Measurements from ENCODE around the gene FXYD6. TPM values are rescaled to one million over a fixed set of nuclear protein-coding genes. Genes with fewer than 3 reads are reported as not detected.

FXYD6 gene
- polyA plus RNA-seq, 2 of the 4 experiments (the other 2 are of a cell fraction) = 0.26 to 0.49 TPM

DNA sequence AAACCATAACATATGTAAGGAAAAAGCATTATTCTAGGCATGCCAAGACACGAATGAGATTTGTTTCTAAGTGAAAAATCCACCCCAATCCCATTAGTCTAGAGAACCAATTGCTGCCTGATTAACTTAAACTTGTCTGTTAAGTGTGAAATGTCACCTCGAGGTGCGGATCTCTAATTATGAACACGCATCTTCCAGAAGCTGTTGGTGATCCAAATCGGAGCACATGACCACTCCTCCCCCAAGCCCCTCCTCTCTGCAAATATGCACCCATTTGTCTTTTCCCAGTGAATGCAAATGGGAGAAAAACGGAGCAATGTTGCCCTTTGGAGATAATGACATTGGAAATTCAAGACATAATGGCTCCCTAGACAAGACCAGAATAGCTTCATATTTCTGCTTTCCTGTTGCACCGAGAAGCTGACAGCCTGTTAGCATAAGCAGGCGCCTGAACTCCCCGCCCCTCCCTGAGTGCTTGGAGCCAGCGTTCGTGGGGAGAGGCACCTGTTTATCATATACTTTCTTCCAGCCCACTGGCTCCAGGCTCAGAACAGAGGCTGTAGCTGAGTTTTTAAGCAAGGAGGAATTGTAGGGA lies 6.0 kb upstream of the FXYD6 start:
- Histone ChIP-seq H3K9me3 (no peaks in the 10 kb centered on the region), H3K4me2 (no peak overlapping the region), H3K4me3 (no peak overlapping the region), H3K4me1 (no peaks in the 10 kb centered on the region), H3K27ac (no peak overlapping the region)
- ATAC-seq (no peak), FAIRE-seq (no peak), DNase-seq (ENCODE audit: low read depth in 1 of 2, low spot score in 1 of 2) (no peak)
- CTCF ChIA-PET = interaction anchor here (1.7 kb wide), 1 partner anchor 64 kb away, joined by 4 read pairs; no protein-coding TSS in a partner anchor
- WGBS (ENCODE audit: missing lambda C conversion rate) = 36% methylated on average over 10 of the region's 11 CpGs
- POLR2A ChIA-PET = interaction anchor here (0.6 kb wide), 1 partner anchor 166 kb away, joined by 3 read pairs; no protein-coding TSS in a partner anchor
- TF ChIP-seq HOXA7 (CRISPR knock-in tag; IDR thresholded peaks at IDR 0.05) (no peak), JUN (IDR thresholded peaks at IDR 0.05) (no peak), PHF8 (IDR thresholded peaks at IDR 0.05; ENCODE audit: borderline replicate concordance, low read depth) (no peak), RNF2 (IDR thresholded peaks at IDR 0.05; ENCODE audit: borderline replicate concordance, low read depth) (no peak)
- TF ChIP-seq, protein P1, sequence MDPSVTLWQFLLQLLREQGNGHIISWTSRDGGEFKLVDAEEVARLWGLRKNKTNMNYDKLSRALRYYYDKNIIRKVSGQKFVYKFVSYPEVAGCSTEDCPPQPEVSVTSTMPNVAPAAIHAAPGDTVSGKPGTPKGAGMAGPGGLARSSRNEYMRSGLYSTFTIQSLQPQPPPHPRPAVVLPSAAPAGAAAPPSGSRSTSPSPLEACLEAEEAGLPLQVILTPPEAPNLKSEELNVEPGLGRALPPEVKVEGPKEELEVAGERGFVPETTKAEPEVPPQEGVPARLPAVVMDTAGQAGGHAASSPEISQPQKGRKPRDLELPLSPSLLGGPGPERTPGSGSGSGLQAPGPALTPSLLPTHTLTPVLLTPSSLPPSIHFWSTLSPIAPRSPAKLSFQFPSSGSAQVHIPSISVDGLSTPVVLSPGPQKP (IDR thresholded peaks at IDR 0.05; ENCODE audit: low read depth, low read length) = no peak
- TF ChIP-seq, protein P2, sequence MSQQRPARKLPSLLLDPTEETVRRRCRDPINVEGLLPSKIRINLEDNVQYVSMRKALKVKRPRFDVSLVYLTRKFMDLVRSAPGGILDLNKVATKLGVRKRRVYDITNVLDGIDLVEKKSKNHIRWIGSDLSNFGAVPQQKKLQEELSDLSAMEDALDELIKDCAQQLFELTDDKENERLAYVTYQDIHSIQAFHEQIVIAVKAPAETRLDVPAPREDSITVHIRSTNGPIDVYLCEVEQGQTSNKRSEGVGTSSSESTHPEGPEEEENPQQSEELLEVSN (IDR thresholded peaks at IDR 0.05; ENCODE audit: borderline replicate concordance, low read depth) = no peak
- TF ChIP-seq, protein P3, sequence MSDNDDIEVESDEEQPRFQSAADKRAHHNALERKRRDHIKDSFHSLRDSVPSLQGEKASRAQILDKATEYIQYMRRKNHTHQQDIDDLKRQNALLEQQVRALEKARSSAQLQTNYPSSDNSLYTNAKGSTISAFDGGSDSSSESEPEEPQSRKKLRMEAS (IDR thresholded peaks at IDR 0.05) = no peak

DNA sequence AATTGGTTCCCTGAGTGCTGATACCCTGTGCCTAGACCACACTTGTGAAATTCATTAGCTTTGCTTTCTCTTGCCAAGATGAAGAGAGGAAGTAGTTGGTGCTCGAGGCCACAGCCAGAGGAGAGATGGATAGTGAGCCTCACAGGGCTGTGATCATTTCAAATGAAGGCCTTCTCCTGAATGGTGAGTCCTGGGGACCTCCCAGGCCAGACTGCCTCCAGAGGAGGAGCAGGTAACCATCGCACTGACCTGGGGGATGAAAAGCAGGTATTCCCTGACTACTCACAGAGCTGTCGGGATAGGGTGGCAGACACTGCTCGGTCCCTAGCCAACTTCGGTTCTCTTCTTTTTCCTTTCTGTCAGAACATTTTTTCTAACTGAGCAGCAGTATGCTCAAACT lies 4.8 kb upstream of the FXYD6 start:
- ChIA-PET POLR2A (no interaction called here), CTCF (no interaction called here)

DNA sequence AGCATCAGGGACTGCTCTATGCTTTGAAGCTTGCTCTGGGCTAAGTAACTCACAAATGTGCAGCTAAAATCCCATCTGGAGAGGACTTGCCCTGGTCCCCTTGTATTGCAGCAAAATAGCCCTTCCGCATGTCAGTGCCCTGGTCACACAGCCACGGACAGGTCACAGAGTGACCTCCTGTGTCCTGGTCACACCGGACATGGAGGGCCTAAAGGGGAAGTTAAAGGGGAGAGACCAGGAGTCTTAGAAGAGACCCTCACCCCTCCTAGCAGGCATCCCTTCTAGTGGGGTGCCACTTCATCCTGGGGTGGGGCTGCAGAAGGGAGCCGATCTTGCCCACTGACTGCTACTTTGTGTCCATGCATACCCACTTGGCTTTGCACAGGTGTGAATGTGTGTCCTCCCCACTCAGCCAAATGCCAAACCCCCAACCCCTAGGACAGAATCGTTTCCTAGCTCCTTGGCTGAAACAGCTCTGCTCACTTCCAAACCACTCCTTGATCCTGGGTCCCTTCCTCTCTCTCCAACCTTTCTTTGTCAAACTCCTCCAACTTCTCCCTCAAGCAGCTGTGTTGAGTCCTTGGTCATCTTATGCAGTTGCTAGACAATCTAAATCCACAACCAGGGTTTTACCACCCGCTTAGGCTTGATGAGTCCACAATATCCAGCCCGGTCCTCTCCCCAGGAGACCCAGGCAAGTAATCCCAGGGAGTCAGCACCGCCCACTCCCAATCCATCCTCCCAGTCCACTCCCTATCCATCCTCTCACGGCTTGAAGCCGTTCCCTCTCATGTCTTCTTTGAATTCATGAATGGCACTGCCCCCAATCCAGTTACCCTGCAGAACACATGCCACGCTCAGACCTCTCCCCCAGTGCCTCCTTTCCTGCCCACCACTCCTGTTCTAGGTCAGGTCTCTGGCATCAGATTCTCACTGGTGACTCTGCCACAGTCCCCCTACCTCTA lies 3.3 kb upstream of the FXYD6 start:
- no peak for TF ChIP-seq HDAC2 (IDR thresholded peaks at IDR 0.05)
- TF ChIP-seq RARB (CRISPR knock-in tag; IDR thresholded peaks at IDR 0.05) = no peak
- no peak for TF ChIP-seq EP300 (IDR thresholded peaks at IDR 0.05)
- TF ChIP-seq RCOR1 (IDR thresholded peaks at IDR 0.05; ENCODE audit: low read depth, low read length) = no peak
- ChIA-PET POLR2A (no interaction called here), CTCF (interaction anchor here (2.4 kb wide), 1 partner anchor 67 kb away, joined by 9 read pairs; no protein-coding TSS in a partner anchor)
- FAIRE-seq (no peak), ATAC-seq (no peak), DNase-seq (ENCODE audit: low read depth in 1 of 2, low spot score in 1 of 2) (no peak)
- Histone ChIP-seq H3K4me1 (no peaks in the 10 kb centered on the region), H3K9me3 (no peaks in the 10 kb centered on the region), H3K4me2 (no peak overlapping the region), H3K4me3 (no peak overlapping the region), H3K27ac (no peak overlapping the region)
- 38% methylated on average over 10 of the region's 11 CpGs for WGBS (ENCODE audit: missing lambda C conversion rate)

More for the DNA sequence above, 4.8 kb upstream of the FXYD6 start:
- ATAC-seq = no peak
- no peaks in the 10 kb centered on the region for H3K4me1 ChIP-seq
- no peak overlapping the region for H3K4me2 ChIP-seq
- H3K27ac ChIP-seq = no peak overlapping the region
- DNase-seq (ENCODE audit: low read depth in 1 of 2, low spot score in 1 of 2) = no peak
- no peak for FAIRE-seq
- no peak overlapping the region for H3K4me3 ChIP-seq
- no peaks in the 10 kb centered on the region for H3K9me3 ChIP-seq
- TF ChIP-seq HEYL (CRISPR knock-in tag; IDR thresholded peaks at IDR 0.05) = no peak
- no peak for TF ChIP-seq TFCP2L1 (CRISPR knock-in tag; IDR thresholded peaks at IDR 0.05)
- TF ChIP-seq MYC (IDR thresholded peaks at IDR 0.05; ENCODE audit: borderline replicate concordance, low read length) = no peak
- no peak for TF ChIP-seq ZSCAN20 (CRISPR knock-in tag; IDR thresholded peaks at IDR 0.05)
- no peak for TF ChIP-seq RCOR1 (IDR thresholded peaks at IDR 0.05; ENCODE audit: low read depth, low read length)
- TF ChIP-seq, protein P4, sequence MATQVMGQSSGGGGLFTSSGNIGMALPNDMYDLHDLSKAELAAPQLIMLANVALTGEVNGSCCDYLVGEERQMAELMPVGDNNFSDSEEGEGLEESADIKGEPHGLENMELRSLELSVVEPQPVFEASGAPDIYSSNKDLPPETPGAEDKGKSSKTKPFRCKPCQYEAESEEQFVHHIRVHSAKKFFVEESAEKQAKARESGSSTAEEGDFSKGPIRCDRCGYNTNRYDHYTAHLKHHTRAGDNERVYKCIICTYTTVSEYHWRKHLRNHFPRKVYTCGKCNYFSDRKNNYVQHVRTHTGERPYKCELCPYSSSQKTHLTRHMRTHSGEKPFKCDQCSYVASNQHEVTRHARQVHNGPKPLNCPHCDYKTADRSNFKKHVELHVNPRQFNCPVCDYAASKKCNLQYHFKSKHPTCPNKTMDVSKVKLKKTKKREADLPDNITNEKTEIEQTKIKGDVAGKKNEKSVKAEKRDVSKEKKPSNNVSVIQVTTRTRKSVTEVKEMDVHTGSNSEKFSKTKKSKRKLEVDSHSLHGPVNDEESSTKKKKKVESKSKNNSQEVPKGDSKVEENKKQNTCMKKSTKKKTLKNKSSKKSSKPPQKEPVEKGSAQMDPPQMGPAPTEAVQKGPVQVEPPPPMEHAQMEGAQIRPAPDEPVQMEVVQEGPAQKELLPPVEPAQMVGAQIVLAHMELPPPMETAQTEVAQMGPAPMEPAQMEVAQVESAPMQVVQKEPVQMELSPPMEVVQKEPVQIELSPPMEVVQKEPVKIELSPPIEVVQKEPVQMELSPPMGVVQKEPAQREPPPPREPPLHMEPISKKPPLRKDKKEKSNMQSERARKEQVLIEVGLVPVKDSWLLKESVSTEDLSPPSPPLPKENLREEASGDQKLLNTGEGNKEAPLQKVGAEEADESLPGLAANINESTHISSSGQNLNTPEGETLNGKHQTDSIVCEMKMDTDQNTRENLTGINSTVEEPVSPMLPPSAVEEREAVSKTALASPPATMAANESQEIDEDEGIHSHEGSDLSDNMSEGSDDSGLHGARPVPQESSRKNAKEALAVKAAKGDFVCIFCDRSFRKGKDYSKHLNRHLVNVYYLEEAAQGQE (IDR thresholded peaks at IDR 0.05) = no peak
- 51% methylated on average over 5 of the region's 5 CpGs for WGBS (ENCODE audit: missing lambda C conversion rate)
